Caki2 (cell line): ENCODE data around the gene FBXL16. TPM values are rescaled to one million over a fixed set of nuclear protein-coding genes. Genes with fewer than 3 reads are reported as not detected.
A peak's percentile ranks its signal among the peaks of the same experiment; 100 is the strongest.
"Not testable (repeated sequence)": the region's sequence is repeated elsewhere in the genome, so short reads cannot be mapped to it uniquely, and the experiment has no call there.

Experiments used
- DNase-seq: peaks from one replicate; pipeline ENCODE4 v3.0.0-alpha.2; 2015; ENCODE audit warnings: low read depth
- in situ Hi-C: cut with HindIII; loops from 2 replicates; pipeline ENCODE4 v1.10.0; 2016; ENCODE audit warnings: low sequenced_read_pairs, low pct_unique_long_range_greater_than_20kb, mixed read lengths
- total RNA-seq: library from RNA; depleted of rRNA; stranded (reverse); fragments of >200 nt; shearing (Covaris generic); gene quantifications from 2 replicates; pipeline ENCODE4 v1.2.3, GENCODE V29; 2014; ENCODE audit warnings: low replicate concordance

FBXL16 gene
- total RNA-seq, 1 experiment from 2014 or later, result 25.7 TPM

DNA sequence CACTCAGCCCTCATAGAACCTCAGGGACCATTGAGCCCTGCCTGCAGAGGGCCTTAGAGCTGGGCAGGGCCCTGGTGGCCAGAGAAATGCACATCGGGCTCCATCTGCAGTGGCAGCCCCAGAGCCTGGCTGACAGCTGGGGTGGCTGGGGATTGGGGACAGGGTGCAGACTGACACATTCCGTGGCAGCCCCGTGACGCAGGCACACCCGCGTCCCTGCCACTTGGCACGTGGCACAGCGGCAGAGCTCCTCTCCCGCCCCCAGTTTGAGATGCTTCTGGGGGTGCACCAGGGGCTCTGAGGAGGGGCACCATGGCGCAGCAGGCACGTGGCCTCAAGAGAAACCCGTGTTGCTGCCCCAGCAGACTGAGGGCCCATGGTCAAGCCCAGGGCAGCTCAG lies 2.2 kb downstream of the FBXL16 start:
- DNase-seq, result no peak
- in situ Hi-C loops, result no loop called here

DNA sequence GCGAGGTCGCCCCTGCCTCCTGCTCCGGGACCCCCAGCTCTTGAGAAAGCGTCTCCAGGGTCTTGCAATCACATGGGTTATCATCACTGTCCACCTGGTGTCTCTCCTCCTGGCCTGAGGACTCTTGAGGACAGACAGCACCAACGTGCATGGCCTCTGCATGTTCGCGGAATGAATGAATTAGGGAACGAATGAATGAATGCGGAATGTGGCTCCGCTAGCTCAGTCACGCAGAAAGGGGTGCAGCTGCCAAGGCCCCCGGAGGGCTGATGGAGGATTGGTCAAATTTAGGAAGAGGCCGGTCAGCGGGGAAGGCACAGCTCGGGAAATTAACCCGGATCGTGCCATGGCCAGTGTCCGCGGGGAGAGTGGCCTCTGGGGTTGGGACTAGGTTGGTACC lies 3.3 kb downstream of the FBXL16 start:
- no peak for DNase-seq
- in situ Hi-C loops, result no loop called here

DNA sequence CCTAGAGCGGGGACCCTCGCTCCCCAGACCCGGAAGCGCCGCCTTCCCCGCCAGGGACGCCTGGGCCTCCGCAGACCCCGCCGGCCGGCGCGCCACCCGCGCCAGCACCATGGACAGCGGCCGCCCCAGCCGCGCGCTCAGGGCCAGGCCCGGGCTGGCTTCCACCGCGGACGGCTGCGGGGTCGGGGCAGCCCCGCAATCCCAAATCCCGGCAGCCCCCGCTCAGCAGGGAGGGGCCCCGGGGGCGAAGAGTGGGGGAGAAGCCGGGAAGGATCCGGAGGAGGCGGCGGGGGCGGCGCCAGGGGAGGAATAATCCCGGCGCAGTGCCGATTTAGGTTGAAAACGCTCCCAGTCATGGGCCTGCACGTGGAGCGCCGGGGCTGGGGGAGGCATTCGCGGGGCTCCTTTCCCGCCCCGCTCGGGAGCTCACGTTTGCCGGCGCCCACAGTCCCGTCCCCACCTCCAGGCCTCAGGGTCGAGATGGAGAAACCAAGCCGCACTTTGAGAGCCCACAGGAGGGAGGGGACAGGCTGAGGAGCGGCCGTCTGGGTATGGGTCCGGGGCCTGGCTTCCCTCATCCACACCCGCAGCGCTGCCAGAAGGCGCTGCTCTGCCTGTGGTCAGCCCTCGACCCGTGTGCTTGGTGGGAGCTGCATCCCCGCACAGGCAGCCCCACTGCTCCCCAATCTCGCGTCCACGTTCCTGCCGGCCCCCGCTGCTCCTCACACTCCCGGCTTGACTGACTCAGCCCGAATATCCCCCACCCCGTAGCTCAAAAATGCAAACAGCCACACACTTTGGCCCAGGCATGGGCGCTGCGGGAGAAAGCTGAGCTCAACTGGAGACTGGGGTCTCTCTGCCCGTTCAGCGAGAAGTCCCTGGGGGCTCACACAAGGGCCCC lies 4.7 kb downstream of the FBXL16 start:
- DNase-seq, result no peak
- in situ Hi-C loops, result no loop called here

DNA sequence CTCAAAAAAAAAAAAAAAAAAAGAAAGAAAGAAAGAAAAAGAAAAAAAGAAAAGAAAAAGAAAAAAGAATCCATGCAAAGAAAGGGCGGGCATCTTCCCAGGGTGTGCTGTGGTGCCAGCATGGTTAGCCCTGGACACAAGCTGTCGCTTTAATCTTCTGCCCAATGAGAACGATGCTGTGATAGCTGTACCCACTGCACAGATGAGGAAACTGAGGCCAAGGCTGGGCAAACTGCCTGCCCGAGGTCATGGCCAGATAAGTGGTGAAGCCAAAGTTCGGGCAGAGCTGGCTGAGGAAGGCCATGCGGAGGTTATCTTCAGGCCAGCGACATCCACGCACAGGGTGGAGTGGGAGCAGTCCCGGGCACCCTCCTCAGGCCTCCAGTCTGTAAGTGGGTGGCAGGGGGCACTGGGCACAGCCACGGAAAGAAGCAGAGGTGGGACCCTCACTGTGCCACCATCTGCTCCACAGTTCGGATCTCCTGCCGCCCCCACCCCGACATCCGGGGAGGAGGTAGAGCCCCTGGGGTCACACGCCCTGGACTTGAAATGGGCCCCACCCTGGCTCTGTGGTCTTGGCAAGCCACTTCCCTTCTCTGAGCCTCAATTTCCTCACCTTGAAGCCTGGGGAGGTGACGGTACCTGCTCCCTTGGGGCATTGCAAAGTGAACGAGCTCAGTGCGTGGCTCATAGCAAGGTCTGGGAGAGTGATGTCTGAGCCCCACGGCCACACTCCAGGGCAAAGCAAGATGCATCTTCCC lies 6.5 kb downstream of the FBXL16 start:
- in situ Hi-C loops, result no loop called here
- no peak for DNase-seq

DNA sequence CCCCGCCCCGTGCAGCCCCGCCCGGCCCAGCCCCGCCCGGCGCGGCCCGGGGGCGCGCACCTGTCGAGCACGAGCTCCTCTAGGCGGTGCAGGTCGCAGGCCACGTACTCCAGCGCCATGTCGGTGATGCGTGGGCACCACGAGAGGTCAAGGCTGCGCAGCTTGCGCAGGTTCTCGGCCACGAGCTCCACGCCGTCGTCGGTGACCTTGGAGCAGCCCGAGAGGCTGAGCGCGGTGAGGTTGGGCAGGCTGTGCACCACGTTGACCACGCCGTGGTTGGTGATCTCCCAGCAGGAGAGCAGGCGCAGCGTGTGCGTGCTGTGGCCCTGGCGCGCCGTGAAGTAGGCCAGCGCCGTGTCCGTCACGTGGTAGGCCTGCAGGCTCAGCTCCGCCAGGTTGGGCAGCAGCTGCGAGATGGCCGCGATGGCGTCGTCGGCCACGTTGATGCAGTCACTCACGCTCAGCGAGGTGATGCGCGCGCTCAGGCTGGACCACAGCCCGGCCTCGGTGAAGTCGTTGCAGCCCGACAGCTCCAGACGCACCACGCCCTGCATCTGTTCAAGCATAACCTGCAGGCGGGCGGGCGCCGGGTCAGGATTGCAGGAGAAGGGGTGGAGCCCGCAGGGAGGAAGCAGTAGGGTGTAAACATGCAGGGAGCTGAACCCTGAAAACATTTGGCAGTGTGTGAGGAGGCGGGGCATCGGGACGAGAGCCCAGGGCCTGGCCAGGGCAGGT lies 10.1 kb downstream of the FBXL16 start:
- in situ Hi-C loops, result no loop called here
- DNase-seq, result peak; percentile 99

DNA sequence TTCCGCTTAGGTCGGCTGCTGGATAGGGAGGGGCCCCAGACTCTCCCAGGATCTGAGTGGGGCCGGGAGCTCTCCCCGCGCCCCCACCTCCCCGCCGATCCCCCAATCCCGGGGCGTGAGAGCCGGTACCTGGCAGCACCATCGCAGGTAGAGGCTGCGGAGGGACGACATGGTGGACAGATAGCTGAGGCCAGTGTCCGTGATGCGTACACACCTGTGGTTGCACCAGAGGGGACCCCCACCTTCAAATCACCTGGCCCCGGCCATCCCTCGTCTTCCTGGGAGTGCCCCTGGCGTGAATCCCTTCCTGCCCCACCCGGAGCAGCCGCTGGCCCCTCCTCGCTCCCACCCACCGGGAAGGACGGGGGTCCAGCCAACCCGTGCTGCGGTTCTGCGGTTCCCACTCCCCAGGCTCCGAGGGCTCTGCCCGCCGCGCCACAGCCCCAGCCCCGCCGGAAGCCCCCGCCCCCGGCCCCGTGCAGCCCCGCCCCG lies 10.7 kb downstream of the FBXL16 start:
- in situ Hi-C loops, result no loop called here
- no peak for DNase-seq

DNA sequence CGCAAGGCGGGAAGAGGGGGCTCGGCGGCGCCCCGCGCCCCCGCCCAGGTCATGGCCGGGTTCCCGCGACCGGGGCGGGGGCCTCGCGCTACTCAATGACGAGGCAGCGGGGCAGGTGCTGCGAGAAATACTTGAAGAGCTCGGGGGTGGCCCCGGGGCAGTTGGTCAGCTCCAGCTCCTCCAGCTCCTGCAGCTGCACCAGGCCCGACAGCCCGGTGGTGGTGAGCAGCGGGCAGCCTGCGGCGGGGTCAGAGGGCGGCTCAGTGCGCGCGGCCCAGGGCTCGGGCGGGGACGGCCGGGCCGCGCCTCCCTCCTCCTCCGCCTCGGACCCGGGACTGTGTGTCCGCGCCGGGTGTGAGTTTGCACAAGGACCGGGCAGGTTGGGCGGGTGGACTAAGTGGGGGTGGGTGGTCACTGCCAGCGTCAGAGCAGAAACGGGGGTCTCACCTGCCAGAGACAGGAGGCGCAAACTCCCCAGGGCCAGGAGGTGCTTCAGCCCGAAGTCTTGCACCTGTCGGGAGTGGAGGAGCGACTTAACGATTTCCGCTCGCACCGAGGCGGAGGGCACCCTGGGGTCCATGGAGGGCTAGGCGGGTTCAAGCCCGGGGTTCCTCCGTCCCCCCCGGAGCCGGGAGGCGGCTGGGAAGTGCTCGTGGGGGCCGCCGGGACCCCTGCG lies 11.3 kb downstream of the FBXL16 start:
- in situ Hi-C loops, result no loop called here
- DNase-seq, result no peak

DNA sequence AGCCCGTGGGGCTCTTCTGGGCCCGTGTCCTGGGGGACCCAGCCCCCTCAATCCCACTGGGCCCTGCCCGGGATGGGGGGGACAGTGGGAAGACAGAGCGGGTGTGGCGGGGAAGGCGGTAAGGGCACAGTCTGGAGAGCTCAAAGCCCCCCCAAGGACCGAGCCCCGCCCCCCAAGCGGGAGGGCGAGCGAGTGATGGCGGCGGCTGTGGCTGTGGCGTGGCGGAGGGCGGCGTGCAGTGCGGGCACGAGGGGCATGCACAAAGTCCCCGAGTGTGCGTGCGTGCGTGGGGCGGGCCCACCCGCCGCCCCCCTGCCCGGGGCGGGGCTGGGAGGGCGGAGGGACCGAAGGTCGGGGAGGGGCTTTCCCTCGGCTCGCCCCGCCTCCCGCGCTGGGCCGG lies 11.8 kb downstream of the FBXL16 start:
- no peak for DNase-seq
- in situ Hi-C loops, result no loop called here

DNA sequence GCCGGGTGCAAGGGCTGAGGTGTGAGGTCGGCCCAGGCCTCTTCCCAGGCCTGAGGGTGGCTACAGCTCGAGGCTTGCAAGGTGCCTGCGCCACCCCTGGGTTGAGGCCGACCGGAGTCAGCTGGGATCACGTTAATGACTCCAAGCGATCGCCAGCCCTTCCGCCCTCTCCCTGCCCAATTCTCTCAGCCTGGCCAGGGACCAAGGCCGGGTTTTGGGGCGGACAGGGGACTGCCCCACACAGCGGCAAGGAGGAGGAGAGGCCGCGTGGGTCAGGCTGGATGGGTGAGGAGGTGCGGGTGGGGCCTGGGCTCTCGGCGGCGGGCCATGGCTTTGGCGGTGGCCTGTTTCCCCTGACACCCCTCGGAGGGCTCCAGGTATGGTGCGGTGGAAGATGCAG lies 12.2 kb downstream of the FBXL16 start:
- no peak for DNase-seq
- in situ Hi-C loops, result no loop called here

DNA sequence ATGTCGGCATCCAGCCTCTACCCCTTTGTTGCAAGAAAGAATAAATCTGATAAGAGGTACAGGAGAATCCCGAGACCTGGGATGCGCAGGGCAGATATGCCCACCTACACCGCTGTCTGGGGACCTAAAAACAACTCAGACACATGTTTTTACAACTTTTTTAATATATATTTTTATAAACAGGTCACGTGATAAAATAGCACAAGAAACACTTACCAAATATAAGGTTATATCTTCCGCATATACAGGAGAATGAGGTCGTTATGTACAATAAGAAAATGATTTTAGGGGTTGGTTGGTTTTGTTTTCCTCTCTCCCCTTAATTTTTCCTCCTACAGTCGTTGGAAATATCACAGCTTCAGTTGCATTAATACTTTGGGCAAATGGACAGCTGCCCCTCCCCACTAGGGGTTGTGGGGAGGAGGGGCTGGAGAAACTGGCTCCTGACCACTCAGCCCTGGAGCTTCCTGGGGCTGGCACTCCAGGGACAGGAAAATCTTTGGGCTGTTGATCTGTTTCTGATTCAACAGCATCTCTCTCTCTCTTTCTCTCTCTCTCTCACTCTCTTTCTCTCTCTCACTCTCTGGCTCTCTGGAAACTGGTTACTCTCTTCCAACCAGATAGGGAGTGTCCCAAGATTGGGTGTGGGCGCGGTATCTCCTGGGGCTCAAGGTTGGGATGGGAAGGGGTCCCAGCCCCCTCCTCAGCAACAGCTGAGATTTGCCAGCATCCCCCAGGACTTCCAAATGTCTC lies 13.1 kb downstream of the FBXL16 start:
- no peak for DNase-seq
- in situ Hi-C loops, result no loop called here

DNA sequence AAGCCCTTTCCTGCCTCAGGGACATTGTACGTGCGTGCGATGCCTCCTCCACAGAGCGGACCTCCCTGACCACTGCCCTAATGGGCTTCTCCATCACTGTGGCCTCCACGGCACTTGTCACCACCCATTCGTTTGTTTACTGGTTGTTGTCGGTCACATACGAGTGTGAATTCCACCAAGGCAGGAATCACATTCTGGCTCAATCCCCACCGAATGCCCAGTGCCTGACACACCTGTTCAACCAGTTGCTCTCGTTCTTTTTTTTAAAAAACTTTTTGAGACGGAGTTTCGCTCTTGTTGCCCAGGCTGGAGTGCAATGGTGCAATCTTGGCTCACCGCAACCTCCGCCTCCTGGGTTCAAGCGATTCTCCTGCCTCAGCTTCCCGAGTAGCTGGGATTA lies 14.4 kb downstream of the FBXL16 start:
- in situ Hi-C loops, result not testable (repeated sequence)

DNA sequence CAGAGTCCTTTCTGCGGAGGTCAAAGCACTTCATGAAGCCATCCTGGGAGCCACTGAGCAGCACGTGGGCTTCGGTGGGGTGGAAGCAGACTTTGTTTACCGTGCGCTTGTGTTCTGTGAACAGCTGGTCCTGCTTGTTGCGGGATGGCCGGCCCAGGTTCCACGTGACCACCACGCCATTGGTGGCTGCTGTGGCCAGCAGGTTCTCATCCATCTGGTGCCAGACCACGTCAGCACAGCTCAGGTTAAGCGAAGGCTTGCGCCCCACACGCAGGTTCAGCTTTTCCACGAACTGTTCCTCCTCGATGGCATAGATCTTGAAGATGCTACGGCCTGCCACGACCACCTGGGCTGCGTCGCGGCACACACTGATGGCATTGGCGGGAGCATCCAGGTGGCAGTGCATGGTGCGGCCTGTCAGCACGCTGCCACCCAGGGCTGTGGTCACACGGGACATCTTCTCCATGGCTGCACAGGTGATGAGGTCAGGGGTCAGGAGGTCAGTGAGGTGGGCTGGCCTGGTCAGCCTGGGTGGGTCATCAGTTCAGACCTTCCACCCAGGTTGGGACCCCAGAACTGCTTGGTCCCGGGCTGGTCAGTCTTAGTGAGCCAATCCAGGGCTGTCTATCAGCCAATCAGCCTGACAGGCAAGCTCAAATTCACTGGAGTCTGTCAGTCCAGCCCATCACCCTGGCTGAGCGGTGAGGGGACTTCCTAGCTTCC lies 16.3 kb downstream of the FBXL16 start:
- no peak for DNase-seq
- in situ Hi-C loops, result no loop called here

More for the DNA sequence above, 14.4 kb downstream of the FBXL16 start:
- not testable (repeated sequence) for DNase-seq

DNA sequence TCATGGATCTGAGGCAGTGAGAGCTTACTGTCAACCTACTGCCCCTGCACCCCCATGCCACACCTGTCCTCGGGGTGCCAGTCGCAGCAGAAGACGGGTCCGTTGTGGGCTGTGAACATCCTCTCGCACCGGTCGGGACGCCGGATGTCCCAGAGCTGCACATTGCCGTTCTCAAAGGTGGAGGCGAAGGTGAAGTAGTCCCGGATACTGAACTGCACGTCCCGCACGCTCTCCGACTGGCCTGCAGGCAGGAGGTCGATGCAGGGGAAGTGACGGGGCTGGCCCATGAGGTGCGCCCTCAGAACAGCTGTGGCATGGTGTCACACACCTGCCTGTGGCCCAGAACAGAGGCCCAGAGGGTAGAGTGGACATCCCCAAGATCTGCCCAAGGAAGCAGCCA lies 18.1 kb downstream of the FBXL16 start:
- in situ Hi-C loops, result no loop called here

DNA sequence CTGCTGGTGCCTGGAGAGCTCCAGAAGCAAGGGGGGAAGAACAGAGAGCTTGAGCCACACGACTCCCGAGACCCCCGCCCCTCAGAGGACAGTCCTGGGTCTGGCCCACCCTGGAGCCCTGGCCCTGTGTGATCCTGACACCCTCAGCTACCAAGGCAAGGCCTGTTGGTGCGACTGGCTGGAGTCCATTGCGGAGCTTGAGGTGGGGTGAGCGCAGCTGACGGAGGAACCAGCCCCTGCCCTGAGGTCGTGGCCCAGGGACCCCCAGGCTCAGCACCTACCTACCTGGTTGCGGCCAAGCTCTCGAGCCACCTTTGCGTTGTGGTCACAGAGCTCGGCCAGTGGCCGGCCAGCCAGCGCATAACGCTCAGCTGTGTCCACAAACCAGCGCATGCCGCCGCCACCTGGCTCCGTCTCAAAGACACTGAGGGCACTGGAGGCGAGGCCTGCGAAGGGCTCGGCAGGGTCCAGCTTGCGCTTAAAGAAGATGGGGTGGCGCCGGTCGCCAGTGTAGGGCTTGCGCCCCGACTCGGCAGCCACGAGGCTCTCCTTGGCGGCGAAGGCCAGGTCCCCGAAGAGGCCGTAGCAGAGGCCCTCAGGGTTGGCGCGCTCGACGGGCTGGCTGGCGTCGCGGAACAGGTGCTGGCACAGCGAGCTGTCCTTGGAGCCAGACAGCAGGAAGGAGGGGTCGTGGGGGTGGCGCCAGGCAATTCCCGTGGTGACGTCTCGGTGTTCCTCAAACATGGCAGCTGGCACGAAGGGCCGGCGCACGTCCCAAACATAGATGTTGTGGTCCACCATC lies 18.9 kb downstream of the FBXL16 start:
- in situ Hi-C loops, result no loop called here
- no peak for DNase-seq

More for the DNA sequence above, 18.1 kb downstream of the FBXL16 start:
- DNase-seq, result no peak

DNA sequence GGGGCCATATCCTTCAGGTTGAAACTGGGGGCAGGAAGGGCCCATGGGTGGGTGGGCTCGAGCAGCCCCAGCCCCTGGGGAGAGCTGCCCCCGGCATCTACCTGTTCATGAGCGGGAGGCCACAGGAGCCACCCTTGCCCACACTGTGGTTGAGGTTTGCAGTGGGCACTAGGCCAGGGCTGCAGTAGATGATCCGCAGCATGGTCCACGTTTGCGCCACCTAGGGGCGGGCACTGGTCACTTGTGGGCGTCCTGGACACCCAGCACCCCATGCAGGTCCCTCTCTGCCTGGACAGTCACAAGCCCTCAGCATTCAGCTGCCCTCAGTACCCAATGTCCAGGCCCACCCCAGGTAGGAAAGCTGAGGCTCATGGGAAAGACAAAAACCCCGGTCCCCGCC lies 19.6 kb downstream of the FBXL16 start:
- DNase-seq, result peak; percentile 51
- in situ Hi-C loops, result no loop called here

DNA sequence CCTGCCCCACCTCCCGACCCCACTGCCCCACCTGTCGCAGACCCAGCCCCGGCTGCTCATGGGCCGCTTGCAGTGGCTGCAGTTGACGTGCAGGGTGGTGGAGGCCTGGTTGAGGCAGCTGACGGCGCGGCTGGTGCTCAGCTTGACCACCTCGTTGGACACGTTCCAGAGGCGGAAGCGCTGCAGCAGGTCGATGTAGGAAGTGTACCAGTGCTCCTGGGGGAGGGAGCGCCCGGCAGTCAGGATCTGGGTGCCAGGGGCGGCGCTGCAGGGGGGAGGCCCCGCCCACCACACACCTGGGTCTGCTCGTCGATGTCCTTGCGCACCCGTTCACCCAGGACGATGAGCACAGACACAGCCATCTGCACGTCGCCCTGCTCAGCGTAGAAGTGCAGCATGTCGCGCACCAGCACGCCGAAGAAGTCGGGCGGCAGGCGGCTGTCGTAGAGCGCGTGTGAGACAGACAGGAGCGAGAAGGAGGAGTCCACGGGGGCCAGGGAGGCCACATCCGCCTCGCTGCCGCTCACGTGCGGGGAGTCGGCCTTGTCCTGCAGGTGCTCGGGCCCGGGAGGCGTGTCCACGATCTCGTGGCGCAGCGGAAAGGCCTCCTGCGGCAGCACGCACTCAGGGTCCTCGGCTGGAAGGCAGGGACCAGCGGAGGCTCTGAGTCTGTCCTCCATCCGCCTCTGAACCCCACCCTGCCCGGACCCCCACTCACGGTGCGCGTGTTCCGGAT lies 20.5 kb downstream of the FBXL16 start:
- in situ Hi-C loops, result no loop called here
- DNase-seq, result no peak
